HepG2 (cell line): ENCODE results near the gene JAK1. TPM values are rescaled to one million over a fixed set of nuclear protein-coding genes. Genes with fewer than 3 reads are reported as not detected.

Experiments used
- CEBPB ChIP-seq: IDR thresholded peaks from 2 replicates; pipeline ENCODE4 v1.6.1; 2011; ENCODE audit warnings: low read depth, low read length, improper control_type of control experiment, borderline replicate concordance
- FOXM1 ChIP-seq: sonication (generic); formaldehyde crosslinking; IDR thresholded peaks from 2 replicates; pipeline ENCODE4 v1.5.0; 2020; ENCODE audit warnings: missing genetic modification reagents
- GPN1 ChIP-seq: sonication (generic); formaldehyde crosslinking; IDR thresholded peaks from 2 replicates; pipeline ENCODE4 v1.5.1; 2020; ENCODE audit warnings: missing genetic modification reagents, borderline replicate concordance
- HIVEP1 ChIP-seq: sonication (generic); formaldehyde crosslinking; IDR thresholded peaks from 2 replicates; pipeline ENCODE4 v1.4.0; 2020; ENCODE audit warnings: mild to moderate bottlenecking, missing genetic modification reagents
- HNF4G ChIP-seq, 2 experiments: sonication (generic) in 1 of 2; formaldehyde crosslinking in 1 of 2; IDR thresholded peaks; 2 replicates each; pipeline versions ENCODE4 v1.4.0 to v1.6.1; 2011 to 2020; ENCODE audit warnings: borderline replicate concordance in 2 of 2, low read depth in 2 of 2, mild to moderate bottlenecking in 2 of 2, low read length in 1 of 2, missing genetic modification reagents in 1 of 2, moderate library complexity in 1 of 2
- MAZ ChIP-seq, 2 experiments: sonication (generic) in 1 of 2; formaldehyde crosslinking in 1 of 2; IDR thresholded peaks; 2 replicates each; pipeline versions ENCODE4 v1.5.0 to v1.6.1; 2012 to 2020; ENCODE audit warnings: low read depth in 2 of 2, mild to moderate bottlenecking in 2 of 2, borderline replicate concordance in 1 of 2, improper control_type of control experiment in 1 of 2, low read length in 1 of 2, missing genetic modification reagents in 1 of 2, moderate library complexity in 1 of 2
- MYPOP ChIP-seq: sonication (generic); formaldehyde crosslinking; IDR thresholded peaks from 2 replicates; pipeline ENCODE4 v1.8.1; 2023; ENCODE audit warnings: mild to moderate bottlenecking, moderate library complexity, missing genetic modification reagents
- RBM39 ChIP-seq: fragments of 200-400 bp; formaldehyde crosslinking; IDR thresholded peaks from one replicate; pipeline ENCODE4 v1.6.1; 2018; ENCODE audit warnings: antibody characterized with exemption, mild to moderate bottlenecking, low read depth, low read length; ENCODE audit not compliant: poor library complexity, severe bottlenecking
- SKI ChIP-seq: fragments of 450-650 bp; IDR thresholded peaks from one replicate; pipeline ENCODE4 v1.6.1; 2018; ENCODE audit warnings: mild to moderate bottlenecking; ENCODE audit not compliant: partially characterized antibody
- SP140L ChIP-seq: sonication (generic); formaldehyde crosslinking; IDR thresholded peaks from 2 replicates; pipeline ENCODE4 v1.4.0; 2020; ENCODE audit warnings: missing genetic modification reagents, borderline replicate concordance
- SP4 ChIP-seq: sonication (generic); formaldehyde crosslinking; IDR thresholded peaks from 2 replicates; pipeline ENCODE4 v1.8.1; 2023; ENCODE audit warnings: mild to moderate bottlenecking, missing genetic modification reagents
- SP5 ChIP-seq: IDR thresholded peaks from 2 replicates; pipeline ENCODE4 v1.6.1; 2016; ENCODE audit warnings: low read depth, borderline replicate concordance
- TBL1XR1 ChIP-seq: fragments of 150-350 bp; IDR thresholded peaks from 2 replicates; pipeline ENCODE4 v1.6.1; 2014; ENCODE audit warnings: borderline replicate concordance, low read length; ENCODE audit not compliant: partially characterized antibody
- YY1 ChIP-seq: IDR thresholded peaks from 2 replicates; pipeline ENCODE4 v1.6.1; 2011; ENCODE audit warnings: low read length, low read depth, moderate library complexity, mild to moderate bottlenecking; ENCODE audit not compliant: insufficient read depth, insufficient replicate concordance
- ZBTB39 ChIP-seq: sonication (generic); formaldehyde crosslinking; IDR thresholded peaks from 2 replicates; pipeline ENCODE4 v1.5.0; 2020; ENCODE audit warnings: missing genetic modification reagents
- ZFP91 ChIP-seq: sonication (generic); formaldehyde crosslinking; IDR thresholded peaks from 2 replicates; pipeline ENCODE4 v1.9.0; 2022; ENCODE audit warnings: missing genetic modification reagents, mild to moderate bottlenecking, borderline replicate concordance
- ZNF12 ChIP-seq: sonication (generic); formaldehyde crosslinking; IDR thresholded peaks from 2 replicates; pipeline ENCODE4 v1.5.0; 2020; ENCODE audit warnings: missing genetic modification reagents
- ZNF577 ChIP-seq: sonication (generic); formaldehyde crosslinking; IDR thresholded peaks from 2 replicates; pipeline ENCODE4 v1.4.0; 2020; ENCODE audit warnings: mild to moderate bottlenecking, low read depth, missing genetic modification reagents, borderline replicate concordance
- ZNF589 ChIP-seq: sonication (generic); formaldehyde crosslinking; conservative IDR thresholded peaks from 2 replicates; pipeline ENCODE4 v1.8.0; 2022; ENCODE audit warnings: mild to moderate bottlenecking, moderate library complexity, missing genetic modification reagents
- ZNF672 ChIP-seq: sonication (generic); formaldehyde crosslinking; IDR thresholded peaks from 2 replicates; pipeline ENCODE4 v1.8.1; 2022; ENCODE audit warnings: missing genetic modification reagents
- ZNF800 ChIP-seq: sonication (generic); formaldehyde crosslinking; IDR thresholded peaks from 2 replicates; pipeline ENCODE4 v1.4.0; 2020; ENCODE audit warnings: missing genetic modification reagents
- polyA plus RNA-seq, 8 experiments: library from polyadenylated mRNA; depleted of rRNA in 3 of 8; stranded (reverse) in 7 of 8; unstranded in 1 of 8; fragments of >200 nt; fragmentation: Illumina TruSeq in 4 of 8; extraction: Trizol in 4 of 8; gene quantifications; 2 replicates each; pipeline versions ENCODE4 v1.2.1 to v1.2.3, GENCODE V29; 2011 to 2016; ENCODE audit warnings: low read depth in 4 of 8, missing spikeins in 1 of 8, mixed read lengths in 1 of 8; ENCODE audit not compliant: insufficient read depth in 1 of 8
- total RNA-seq, 5 experiments: library from RNA; depleted of rRNA; stranded (reverse); fragments of >200 nt; fragmentation: Illumina TruSeq; extraction: Trizol; gene quantifications; 2 replicates each; pipeline ENCODE4 v1.2.3, GENCODE V29; 2016; ENCODE audit warnings: low read depth in 1 of 5

Gene JAK1
- total and polyA plus RNA-seq, 2 of the 13 experiments (the other 11 are each of a cell fraction or from before 2014, with no cell fraction given) = 23.9 to 42.4 TPM

- TF ChIP-seq ZFP91 (CRISPR knock-in tag) = peak; percentile 57; the same call in 1 of the 2 replicates
- no peak for TF ChIP-seq ZNF577 (CRISPR knock-in tag)
- TF ChIP-seq RBM39 = peak; percentile 27
- TF ChIP-seq SP4 (CRISPR knock-in tag) = peak; percentile 53; the same call in 1 of the 2 replicates
- no peak for TF ChIP-seq SP140L (CRISPR knock-in tag)
- no peak for TF ChIP-seq MAZ (IDR thresholded peaks at IDR 0.05; ENCODE audit: borderline replicate concordance, low read depth, low read length)
- peak; percentile 37; the same call in 1 of the 2 replicates for TF ChIP-seq MAZ (CRISPR knock-in tag; IDR thresholded peaks at IDR 0.05; ENCODE audit: low read depth)
- TF ChIP-seq YY1 = peak; percentile 20
- TF ChIP-seq SKI = peak; percentile 90
- TF ChIP-seq HNF4G (IDR thresholded peaks at IDR 0.05; ENCODE audit: borderline replicate concordance, low read depth, low read length) = no peak
- no peak for TF ChIP-seq HNF4G (CRISPR knock-in tag; IDR thresholded peaks at IDR 0.05; ENCODE audit: borderline replicate concordance, low read depth)
- peak; percentile 93 for TF ChIP-seq ZNF12 (CRISPR knock-in tag)
- no peak for TF ChIP-seq ZNF589
- TF ChIP-seq HIVEP1 (CRISPR knock-in tag) = peak; percentile 40; the same call in 1 of the 2 replicates
- TF ChIP-seq ZNF672 (CRISPR knock-in tag) = no peak
- TF ChIP-seq ZBTB39 (CRISPR knock-in tag) = no peak
- peak; percentile 60; the same call in 1 of the 2 replicates for TF ChIP-seq CEBPB
- TF ChIP-seq MYPOP = peak; percentile 95
- TF ChIP-seq GPN1 (CRISPR knock-in tag) = no peak
- no peak for TF ChIP-seq FOXM1 (CRISPR knock-in tag)
- TF ChIP-seq TBL1XR1 = no peak
- peak; percentile 98 for TF ChIP-seq ZNF800 (CRISPR knock-in tag)
- TF ChIP-seq SP5 = no peak
Measured at GRCh38 chr1:65002508-65003315, 36.4 kb upstream of the JAK1 start (continued).
